Right atrium auricular region (tissue), 2 donors: Measurements from ENCODE around the gene HLF. TPM values are rescaled to one million over a fixed set of nuclear protein-coding genes. Genes with fewer than 3 reads are reported as not detected.

Experiments used
- DNase-seq: peaks from one replicate; pipeline ENCODE4 v3.0.0-alpha.2; 2019; ENCODE audit warnings: low spot score
- H3K27ac ChIP-seq, 2 donors: fragments of 200-600 bp; sonication (generic); 1 replicate in 1 of 2; 2 replicates in 1 of 2; pipeline ENCODE4 v1.5.1; 2016 to 2019
- H3K27me3 ChIP-seq, 2 donors: fragments of 200-600 bp; sonication (generic); one replicate each; pipeline versions ENCODE4 v1.5.1 to v1.6.0; 2017 to 2019
- H3K36me3 ChIP-seq: fragments of 200-600 bp; sonication (generic); one replicate; pipeline ENCODE4 v1.5.1; 2016
- H3K4me1 ChIP-seq, 2 donors: fragments of 200-600 bp; sonication (generic); one replicate each; pipeline versions ENCODE4 v1.5.1 to v1.6.0; 2017 to 2019
- H3K4me3 ChIP-seq, 2 donors: fragments of 200-600 bp; sonication (generic); 1 replicate in 1 of 2; 2 replicates in 1 of 2; pipeline ENCODE4 v1.5.1; 2017 to 2019; ENCODE audit warnings: mild to moderate bottlenecking in 1 of 2, moderate library complexity in 1 of 2
- H3K9me3 ChIP-seq, 2 donors: fragments of 200-600 bp; sonication (generic); one replicate each; pipeline ENCODE4 v1.5.1; 2019
- total RNA-seq, 2 donors: library from RNA; depleted of rRNA; stranded (reverse); fragments of >200 nt; gene quantifications; one replicate each; pipeline ENCODE4 v1.1.0, GENCODE V29; 2016
- TF ChIP-seq, protein P1 (sequence below), 2 donors: fragments of 200-600 bp; sonication (generic); IDR thresholded peaks; one replicate each; pipeline ENCODE4 v1.5.1; 2019; ENCODE audit warnings: antibody characterized with exemption in 2 of 2

HLF gene
- total RNA-seq, 2 donors from 2014 or later = 36.9 to 38.4 TPM

DNA sequence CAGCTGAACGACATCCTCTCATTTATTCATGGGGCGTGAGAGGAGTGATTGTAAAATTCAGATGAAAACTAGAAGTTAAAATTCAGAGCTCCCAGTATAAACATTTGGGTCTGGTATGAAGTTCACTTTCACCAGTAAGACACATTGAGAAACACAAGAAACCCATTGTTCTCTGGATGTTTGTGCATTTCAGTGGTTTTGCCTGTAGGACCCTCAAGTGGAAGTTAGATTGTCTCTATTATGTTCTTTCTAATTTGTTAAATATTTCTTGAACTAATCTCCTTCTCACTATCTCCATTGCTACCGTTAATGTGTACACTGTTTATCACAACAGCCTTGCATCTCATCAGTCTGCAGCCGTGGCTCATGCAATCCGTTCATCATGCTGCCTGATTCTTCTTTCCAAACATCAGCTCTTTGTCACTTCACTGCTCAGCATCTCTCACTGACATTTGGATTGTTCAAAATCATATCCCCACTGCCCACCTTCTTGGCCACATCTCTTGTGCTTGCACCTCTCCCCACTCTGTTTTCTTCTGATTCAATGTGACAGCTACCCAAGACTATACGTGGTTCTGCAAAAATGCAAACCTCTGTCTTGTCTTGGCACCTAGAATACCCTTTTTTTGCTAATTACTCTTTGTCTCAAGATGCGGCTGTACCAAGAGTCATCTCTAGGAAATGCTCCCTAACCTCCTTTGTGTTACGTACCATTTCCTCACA is 49.5 kb downstream of the HLF start:
- Histone ChIP-seq H3K4me3 (no peak overlapping the region), H3K27ac (no peak overlapping the region), H3K9me3 (no peaks in the 10 kb centered on the region), H3K36me3 (peaks cover 7% of the 10 kb centered on the region), H3K4me1 (no peaks in the 10 kb centered on the region), H3K27me3 (no peaks in the 10 kb centered on the region)
- DNase-seq = no peak
- TF ChIP-seq, protein P1, sequence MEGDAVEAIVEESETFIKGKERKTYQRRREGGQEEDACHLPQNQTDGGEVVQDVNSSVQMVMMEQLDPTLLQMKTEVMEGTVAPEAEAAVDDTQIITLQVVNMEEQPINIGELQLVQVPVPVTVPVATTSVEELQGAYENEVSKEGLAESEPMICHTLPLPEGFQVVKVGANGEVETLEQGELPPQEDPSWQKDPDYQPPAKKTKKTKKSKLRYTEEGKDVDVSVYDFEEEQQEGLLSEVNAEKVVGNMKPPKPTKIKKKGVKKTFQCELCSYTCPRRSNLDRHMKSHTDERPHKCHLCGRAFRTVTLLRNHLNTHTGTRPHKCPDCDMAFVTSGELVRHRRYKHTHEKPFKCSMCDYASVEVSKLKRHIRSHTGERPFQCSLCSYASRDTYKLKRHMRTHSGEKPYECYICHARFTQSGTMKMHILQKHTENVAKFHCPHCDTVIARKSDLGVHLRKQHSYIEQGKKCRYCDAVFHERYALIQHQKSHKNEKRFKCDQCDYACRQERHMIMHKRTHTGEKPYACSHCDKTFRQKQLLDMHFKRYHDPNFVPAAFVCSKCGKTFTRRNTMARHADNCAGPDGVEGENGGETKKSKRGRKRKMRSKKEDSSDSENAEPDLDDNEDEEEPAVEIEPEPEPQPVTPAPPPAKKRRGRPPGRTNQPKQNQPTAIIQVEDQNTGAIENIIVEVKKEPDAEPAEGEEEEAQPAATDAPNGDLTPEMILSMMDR (IDR thresholded peaks at IDR 0.05) = no peak

DNA sequence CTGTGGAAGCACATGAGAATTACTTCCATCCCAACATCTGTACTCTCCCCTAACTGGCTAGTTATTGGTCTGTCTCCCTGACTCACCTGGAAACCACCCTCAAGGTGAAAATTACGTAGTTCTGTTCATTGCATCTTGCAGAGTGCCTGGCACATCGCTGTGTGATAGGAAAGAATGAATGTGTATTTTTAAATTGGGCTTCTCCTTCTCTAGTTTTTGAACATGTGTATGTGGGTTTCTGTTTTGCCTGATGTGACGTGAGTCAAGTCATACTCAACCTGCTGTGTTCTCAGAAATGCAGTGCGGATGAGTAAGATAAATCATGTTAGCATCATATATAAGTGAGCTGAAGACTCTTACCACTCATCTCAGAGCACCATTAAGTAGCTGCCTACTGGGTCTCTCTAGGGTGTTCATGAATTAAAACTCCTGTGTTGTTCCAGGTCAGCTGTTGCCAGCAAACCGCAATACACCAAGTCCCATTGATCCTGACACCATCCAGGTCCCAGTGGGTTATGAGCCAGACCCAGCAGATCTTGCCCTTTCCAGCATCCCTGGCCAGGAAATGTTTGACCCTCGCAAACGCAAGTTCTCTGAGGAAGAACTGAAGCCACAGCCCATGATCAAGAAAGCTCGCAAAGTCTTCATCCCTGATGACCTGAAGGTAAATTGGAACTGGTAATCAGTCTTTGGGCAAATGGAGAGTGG is 50.2 kb downstream of the HLF start:
- TF ChIP-seq, protein P1 (IDR thresholded peaks at IDR 0.05) = no peak
- H3K36me3 ChIP-seq = peaks cover 7% of the 10 kb centered on the region

DNA sequence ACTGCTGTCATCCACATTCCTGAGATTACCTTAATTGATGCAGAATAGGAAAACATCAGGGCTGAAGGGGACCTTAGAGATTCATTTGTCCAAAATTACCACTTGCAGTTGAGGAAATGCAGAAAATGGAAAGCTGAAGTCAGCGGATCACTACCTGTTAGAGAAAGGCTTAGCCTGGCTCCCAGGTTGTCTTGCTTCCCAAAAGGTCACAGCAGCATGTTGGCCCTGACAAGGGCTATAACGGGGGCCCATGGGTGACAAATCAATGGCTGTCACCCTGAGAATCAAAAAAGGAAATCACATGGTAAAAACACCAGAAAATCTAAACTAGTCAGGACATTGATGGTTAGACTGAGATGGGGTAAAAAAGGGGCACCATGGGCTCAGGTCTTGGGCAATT is 51.7 kb downstream of the HLF start:
- no peaks in the 10 kb centered on the region for H3K9me3 ChIP-seq
- H3K4me1 ChIP-seq = no peaks in the 10 kb centered on the region
- peaks cover 11% of the 10 kb centered on the region for H3K36me3 ChIP-seq
- no peak overlapping the region for H3K4me3 ChIP-seq
- no peaks in the 10 kb centered on the region for H3K27me3 ChIP-seq
- H3K27ac ChIP-seq = no peak overlapping the region
- no peak for DNase-seq
- TF ChIP-seq, protein P1 (IDR thresholded peaks at IDR 0.05) = no peak

More for the DNA sequence above, 50.2 kb downstream of the HLF start:
- Histone ChIP-seq H3K4me1 (no peaks in the 10 kb centered on the region), H3K4me3 (no peak overlapping the region), H3K27me3 (no peaks in the 10 kb centered on the region), H3K27ac (no peak overlapping the region), H3K9me3 (no peaks in the 10 kb centered on the region)
- DNase-seq = no peak

DNA sequence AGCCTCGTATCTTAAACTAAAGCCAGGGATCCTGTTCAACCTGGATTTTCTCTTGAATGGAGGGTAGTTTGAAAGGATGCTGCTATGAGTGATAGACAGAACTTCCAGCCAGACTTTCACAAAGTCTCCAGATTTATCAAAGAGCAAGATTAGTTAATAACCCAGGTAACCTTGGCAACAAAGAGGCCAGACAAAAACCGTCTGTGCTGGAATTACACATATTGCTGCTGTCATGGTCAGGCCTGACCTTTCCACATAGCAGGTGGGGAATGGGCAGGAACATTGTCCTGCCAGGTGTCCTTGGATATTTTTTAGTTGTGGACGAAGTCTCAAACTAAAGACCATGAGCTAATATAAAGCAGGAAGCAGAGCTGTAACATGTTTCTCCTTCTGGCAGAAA is 52.5 kb downstream of the HLF start:
- no peak for DNase-seq
- Histone ChIP-seq H3K4me1 (no peaks in the 10 kb centered on the region), H3K36me3 (peaks cover 11% of the 10 kb centered on the region), H3K9me3 (no peaks in the 10 kb centered on the region), H3K4me3 (no peak overlapping the region), H3K27ac (no peak overlapping the region), H3K27me3 (no peaks in the 10 kb centered on the region)
- TF ChIP-seq, protein P1 (IDR thresholded peaks at IDR 0.05) = no peak

DNA sequence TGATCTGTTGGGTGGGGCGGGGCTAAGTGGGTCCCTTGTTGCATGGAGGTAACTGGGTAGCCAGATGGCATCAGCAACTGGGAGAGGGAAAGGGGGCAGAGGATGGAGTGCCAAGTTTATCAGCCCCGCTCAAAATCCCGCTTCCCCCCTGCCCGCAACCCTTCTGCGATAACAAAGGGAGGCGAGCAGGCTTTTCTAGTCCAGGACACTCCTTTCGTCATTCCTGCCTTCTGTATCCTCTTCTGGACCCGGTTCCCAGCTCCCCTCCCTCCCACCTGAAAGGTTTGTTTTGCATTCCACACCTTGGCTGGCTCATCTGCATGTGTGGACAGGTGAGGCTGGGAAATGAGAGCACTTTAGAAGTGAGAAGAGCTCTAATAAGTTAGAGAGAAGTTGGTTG is 53.3 kb downstream of the HLF start:
- TF ChIP-seq, protein P1 (IDR thresholded peaks at IDR 0.05) = no peak
- H3K27ac ChIP-seq = no peak overlapping the region
- peaks cover 11% of the 10 kb centered on the region for H3K36me3 ChIP-seq
- DNase-seq = no peak
- H3K27me3 ChIP-seq = no peaks in the 10 kb centered on the region
- H3K9me3 ChIP-seq = no peaks in the 10 kb centered on the region
- no peaks in the 10 kb centered on the region for H3K4me1 ChIP-seq
- no peak overlapping the region for H3K4me3 ChIP-seq
